Retinal pigment epithelial cell (primary cell): ENCODE data around the gene NT5DC1.

ENCODE experiments used
- DNase-seq: peaks from one replicate; pipeline ENCODE4 v3.0.0-alpha.2; 2010; ENCODE audit warnings: low read depth
- H3K4me3 ChIP-seq: 2 replicates; pipeline ENCODE4 v1.5.1; 2011; ENCODE audit warnings: mild to moderate bottlenecking, low read length, control low read depth, moderate library complexity
- TF ChIP-seq, protein P1 (sequence below): conservative IDR thresholded peaks from 2 replicates; pipeline ENCODE4 v1.5.1; 2011; ENCODE audit warnings: low read depth, low read length, control low read depth, inconsistent platforms

NT5DC1 gene

DNA sequence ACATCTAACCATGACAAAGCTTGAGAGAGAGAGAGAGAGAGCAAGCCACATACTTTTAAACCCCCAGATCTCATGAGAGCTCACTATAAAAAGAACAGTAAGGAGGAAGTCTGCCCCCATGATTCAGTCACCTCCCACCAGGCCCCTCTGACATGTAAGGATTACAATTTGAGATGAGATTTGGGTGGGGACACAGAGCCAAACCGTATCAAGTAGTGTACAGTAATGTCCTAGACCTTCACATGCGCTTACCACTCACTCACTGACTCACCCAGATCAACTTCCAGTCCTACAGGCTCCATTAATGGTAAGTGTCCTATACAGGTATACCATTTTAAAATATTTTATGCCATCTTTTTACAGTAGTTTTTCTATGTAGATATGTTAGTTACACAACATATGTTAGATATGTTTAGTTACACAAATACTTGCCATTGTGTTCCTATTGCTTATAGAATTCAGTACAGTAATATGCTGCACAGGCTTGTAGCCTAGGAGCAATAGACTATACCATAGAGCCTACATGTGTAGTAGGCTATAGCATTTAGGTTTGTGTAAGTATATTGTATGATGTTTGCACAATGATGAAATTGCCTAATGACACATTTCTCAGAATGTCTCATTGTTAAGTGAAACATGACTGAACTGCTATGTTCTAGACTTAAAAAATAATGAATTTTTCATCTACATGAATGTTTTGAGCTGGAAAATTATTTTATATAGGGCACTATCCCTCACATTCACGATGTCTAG, 167.4 kb downstream of the NT5DC1 start:
- H3K4me3 ChIP-seq: no peak overlapping the region
- no peak for DNase-seq
- TF ChIP-seq, protein P1, sequence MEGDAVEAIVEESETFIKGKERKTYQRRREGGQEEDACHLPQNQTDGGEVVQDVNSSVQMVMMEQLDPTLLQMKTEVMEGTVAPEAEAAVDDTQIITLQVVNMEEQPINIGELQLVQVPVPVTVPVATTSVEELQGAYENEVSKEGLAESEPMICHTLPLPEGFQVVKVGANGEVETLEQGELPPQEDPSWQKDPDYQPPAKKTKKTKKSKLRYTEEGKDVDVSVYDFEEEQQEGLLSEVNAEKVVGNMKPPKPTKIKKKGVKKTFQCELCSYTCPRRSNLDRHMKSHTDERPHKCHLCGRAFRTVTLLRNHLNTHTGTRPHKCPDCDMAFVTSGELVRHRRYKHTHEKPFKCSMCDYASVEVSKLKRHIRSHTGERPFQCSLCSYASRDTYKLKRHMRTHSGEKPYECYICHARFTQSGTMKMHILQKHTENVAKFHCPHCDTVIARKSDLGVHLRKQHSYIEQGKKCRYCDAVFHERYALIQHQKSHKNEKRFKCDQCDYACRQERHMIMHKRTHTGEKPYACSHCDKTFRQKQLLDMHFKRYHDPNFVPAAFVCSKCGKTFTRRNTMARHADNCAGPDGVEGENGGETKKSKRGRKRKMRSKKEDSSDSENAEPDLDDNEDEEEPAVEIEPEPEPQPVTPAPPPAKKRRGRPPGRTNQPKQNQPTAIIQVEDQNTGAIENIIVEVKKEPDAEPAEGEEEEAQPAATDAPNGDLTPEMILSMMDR: no peak

DNA sequence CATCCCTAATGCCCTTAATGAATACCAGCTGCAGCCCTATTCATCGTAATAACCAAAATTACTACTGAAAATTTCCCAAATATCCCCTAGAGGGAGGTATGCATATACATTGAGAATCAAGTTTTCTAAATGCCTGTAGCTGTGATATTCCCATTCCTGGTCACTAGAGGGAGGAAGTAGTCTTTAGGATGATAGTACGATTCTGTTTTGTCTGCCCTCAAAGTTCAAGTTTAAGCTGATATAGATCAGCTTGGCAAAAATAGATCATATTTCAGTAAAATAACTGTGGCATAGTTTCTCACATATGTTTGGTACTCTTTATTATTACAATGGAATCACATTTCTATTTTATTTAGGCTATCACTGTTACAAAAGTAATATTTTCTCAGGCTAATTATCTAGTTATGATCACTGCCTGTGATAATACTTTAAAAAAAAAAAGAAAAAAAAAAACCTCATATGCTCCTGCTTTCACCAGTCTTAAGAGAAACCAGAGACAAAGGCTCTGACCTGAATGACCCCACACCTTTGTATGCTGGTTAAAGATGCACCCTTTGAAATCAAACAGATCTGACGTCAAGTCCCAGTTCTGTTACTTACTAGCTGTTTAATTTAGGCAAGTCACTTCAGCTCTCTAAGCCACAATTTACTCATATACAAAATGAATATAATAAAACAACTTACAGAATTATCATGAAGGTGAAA, 168.1 kb downstream of the NT5DC1 start:
- TF ChIP-seq, protein P1: peak; percentile 93
- H3K4me3 ChIP-seq: no peak overlapping the region
- DNase-seq: peak; percentile 43

DNA sequence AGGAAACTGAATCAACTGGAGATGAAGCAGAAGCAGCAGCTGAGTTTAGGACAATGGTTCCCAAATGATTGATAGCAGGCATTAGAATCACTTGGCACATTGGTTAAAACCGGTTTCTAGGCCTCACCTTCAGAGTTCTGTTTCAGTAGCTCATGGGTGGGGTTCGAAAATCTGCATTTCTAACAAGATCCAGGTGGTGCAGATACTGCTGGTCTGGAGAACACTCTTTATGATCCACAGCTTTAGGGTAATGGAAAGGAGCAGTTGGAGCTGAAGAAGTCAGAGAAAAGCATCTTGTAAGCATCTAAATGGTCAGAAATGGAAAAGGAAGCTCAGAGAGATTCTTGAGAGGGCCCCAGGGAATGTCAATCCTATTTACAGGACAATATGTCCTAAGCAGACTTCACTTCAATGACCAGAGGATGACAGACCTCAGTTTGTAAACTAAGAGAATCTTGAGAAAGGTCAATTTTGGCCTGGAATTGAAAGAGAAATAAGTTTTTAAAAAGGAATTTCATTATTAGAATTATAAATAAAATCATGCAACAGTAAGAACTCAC, 170.6 kb downstream of the NT5DC1 start:
- no peak for DNase-seq
- TF ChIP-seq, protein P1: no peak
- no peak overlapping the region for H3K4me3 ChIP-seq

DNA sequence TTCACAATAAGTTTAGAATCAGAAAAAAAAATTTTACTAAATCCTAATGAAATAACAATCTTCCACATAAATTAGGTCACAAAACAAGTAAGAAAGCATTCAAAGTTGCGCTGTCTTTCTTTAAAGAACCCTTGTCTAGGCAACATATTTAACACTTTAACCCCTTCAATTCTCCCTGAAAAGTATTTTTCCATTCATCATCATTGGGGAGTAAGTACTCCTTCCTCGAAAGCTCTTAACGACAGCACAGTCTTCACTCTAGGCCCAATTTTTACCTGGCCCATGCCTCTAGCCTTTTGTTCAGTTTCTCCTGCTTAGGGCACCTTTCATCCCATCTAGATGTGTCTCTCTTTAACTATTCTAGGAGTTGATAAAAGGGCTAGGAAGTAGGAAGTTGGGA, 176.5 kb downstream of the NT5DC1 start:
- TF ChIP-seq, protein P1: no peak
- DNase-seq: no peak
- peak overlapping the region; percentile 64 for H3K4me3 ChIP-seq

DNA sequence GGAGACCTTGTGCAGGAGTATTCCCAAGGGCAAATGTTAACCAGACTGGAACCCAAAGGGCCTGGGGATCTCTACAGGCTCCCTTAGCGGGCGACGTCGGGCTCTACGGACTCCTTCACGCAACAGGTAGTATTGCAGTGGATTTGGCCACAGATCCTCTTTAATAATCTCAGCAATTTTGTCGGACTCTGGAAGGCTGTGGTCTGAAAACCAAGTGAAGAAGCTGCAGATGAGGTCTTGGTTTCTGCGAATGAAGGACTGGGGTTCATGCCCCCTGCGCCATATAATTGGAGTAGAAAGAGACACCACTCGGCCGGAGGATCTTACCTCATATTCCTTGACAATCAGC, 177.8 kb downstream of the NT5DC1 start:
- H3K4me3 ChIP-seq: peak overlapping the region; percentile 89
- DNase-seq: no peak
- TF ChIP-seq, protein P1: no peak

DNA sequence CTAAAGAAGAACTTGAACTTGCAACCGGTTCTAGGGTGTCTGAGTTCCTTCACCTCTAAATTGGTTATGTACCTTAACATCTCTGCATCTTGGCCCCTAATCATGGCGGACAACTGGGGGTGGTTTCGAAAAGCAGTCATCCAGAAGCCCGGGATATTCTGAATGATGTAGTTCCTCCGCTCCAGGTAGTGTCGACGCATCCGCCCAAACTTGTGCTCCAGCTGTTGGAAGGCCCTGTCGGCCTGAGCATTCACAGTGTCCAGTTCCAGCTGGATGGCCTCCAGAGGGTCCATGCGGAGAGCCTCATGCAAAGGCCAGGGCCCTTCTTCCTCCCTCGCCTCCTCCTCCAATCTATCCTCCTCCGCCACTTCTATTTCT, 178.2 kb downstream of the NT5DC1 start:
- DNase-seq: no peak
- peak overlapping the region; percentile 89 for H3K4me3 ChIP-seq
- TF ChIP-seq, protein P1: no peak
